Measurements from ENCODE around the gene PRIMPOL. TPM values are rescaled to one million over a fixed set of nuclear protein-coding genes. Genes with fewer than 3 reads are reported as not detected.

PRIMPOL gene
- total RNA-seq, 1 donor from 2014 or later = 12.8 TPM

DNA sequence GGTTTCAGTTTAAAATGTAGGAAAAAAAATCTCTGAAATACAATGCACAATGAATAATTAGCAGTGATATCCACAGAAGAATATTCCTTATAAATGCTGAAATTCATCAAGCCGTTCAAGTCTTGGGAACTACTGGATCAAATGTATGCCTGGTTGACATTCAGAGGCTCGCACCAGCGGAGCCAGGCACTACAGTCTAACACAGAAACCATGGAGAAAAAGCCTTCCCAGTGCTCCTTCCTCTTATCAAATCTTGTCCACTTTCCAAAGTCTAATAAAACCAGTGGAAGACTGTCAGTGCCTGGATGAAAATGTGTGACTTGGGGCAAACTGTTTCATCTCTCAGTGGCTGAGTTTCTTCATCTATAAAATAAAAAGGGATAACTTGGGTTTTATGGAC is 48.4 kb downstream of the PRIMPOL start:
- DNase-seq = no peak
- Mint-ChIP-seq H3K9me3 (ENCODE audit: unreplicated experiment) (peaks cover 2% of the 10 kb centered on the region), H3K36me3 (ENCODE audit: unreplicated experiment) (no peaks in the 10 kb centered on the region), H3K4me1 (ENCODE audit: low read depth, unreplicated experiment) (no peaks in the 10 kb centered on the region), H3K27ac (ENCODE audit: unreplicated experiment) (peak overlapping the region; percentile 64), H3K4me3 (ENCODE audit: unreplicated experiment) (no peak overlapping the region), H3K27me3 (ENCODE audit: unreplicated experiment) (no peaks in the 10 kb centered on the region)
- TF ChIP-seq, protein P1, sequence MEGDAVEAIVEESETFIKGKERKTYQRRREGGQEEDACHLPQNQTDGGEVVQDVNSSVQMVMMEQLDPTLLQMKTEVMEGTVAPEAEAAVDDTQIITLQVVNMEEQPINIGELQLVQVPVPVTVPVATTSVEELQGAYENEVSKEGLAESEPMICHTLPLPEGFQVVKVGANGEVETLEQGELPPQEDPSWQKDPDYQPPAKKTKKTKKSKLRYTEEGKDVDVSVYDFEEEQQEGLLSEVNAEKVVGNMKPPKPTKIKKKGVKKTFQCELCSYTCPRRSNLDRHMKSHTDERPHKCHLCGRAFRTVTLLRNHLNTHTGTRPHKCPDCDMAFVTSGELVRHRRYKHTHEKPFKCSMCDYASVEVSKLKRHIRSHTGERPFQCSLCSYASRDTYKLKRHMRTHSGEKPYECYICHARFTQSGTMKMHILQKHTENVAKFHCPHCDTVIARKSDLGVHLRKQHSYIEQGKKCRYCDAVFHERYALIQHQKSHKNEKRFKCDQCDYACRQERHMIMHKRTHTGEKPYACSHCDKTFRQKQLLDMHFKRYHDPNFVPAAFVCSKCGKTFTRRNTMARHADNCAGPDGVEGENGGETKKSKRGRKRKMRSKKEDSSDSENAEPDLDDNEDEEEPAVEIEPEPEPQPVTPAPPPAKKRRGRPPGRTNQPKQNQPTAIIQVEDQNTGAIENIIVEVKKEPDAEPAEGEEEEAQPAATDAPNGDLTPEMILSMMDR (IDR thresholded peaks at IDR 0.05; ENCODE audit: partially characterized antibody, unreplicated experiment) = no peak

DNA sequence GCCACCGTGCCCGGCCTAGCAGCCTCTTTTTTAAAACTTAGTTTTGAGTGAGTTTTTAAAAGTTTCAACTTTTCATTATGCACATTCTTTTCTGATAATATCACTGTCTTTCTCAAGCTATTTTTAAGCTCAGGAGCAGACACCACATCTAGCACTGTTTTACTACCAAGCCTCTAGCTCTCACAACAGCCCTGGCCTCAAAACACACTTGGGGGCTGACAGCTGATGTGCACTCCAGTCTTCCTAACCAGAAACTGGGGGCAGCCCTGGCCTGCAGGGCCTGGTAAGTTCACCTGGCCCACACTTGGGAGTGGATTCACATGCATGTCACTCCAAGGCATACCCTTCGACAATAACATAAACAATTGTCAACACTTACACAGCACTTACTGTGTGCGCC is 50.4 kb downstream of the PRIMPOL start:
- TF ChIP-seq, protein P1 (IDR thresholded peaks at IDR 0.05; ENCODE audit: partially characterized antibody, unreplicated experiment) = no peak
- H3K27ac Mint-ChIP-seq (ENCODE audit: unreplicated experiment) = no peak overlapping the region

GRCh38 chr4:184702114-184702513 is 52.6 kb downstream of the PRIMPOL start:
- no peak for DNase-seq
- TF ChIP-seq, protein P1 (IDR thresholded peaks at IDR 0.05; ENCODE audit: partially characterized antibody, unreplicated experiment) = no peak
- Mint-ChIP-seq H3K36me3 (ENCODE audit: unreplicated experiment) (no peaks in the 10 kb centered on the region), H3K4me1 (ENCODE audit: low read depth, unreplicated experiment) (no peaks in the 10 kb centered on the region), H3K27ac (ENCODE audit: unreplicated experiment) (no peak overlapping the region), H3K27me3 (ENCODE audit: unreplicated experiment) (no peaks in the 10 kb centered on the region), H3K4me3 (ENCODE audit: unreplicated experiment) (no peak overlapping the region), H3K9me3 (ENCODE audit: unreplicated experiment) (no peaks in the 10 kb centered on the region)

More for the DNA sequence above, 50.4 kb downstream of the PRIMPOL start:
- no peaks in the 10 kb centered on the region for H3K4me1 Mint-ChIP-seq (ENCODE audit: low read depth, unreplicated experiment)
- peaks cover 2% of the 10 kb centered on the region for H3K9me3 Mint-ChIP-seq (ENCODE audit: unreplicated experiment)
- no peak overlapping the region for H3K4me3 Mint-ChIP-seq (ENCODE audit: unreplicated experiment)
- H3K27me3 Mint-ChIP-seq (ENCODE audit: unreplicated experiment) = no peaks in the 10 kb centered on the region
- no peaks in the 10 kb centered on the region for H3K36me3 Mint-ChIP-seq (ENCODE audit: unreplicated experiment)
- no peak for DNase-seq

- no peak for DNase-seq
- TF ChIP-seq, protein P1 (IDR thresholded peaks at IDR 0.05; ENCODE audit: partially characterized antibody, unreplicated experiment) = no peak
- H3K4me1 Mint-ChIP-seq (ENCODE audit: low read depth, unreplicated experiment) = no peaks in the 10 kb centered on the region
- no peaks in the 10 kb centered on the region for H3K9me3 Mint-ChIP-seq (ENCODE audit: unreplicated experiment)
- no peaks in the 10 kb centered on the region for H3K36me3 Mint-ChIP-seq (ENCODE audit: unreplicated experiment)
- H3K27ac Mint-ChIP-seq (ENCODE audit: unreplicated experiment) = no peak overlapping the region
- H3K27me3 Mint-ChIP-seq (ENCODE audit: unreplicated experiment) = no peaks in the 10 kb centered on the region
- no peak overlapping the region for H3K4me3 Mint-ChIP-seq (ENCODE audit: unreplicated experiment)
Observed at GRCh38 chr4:184705692-184706091, 56.2 kb downstream of the PRIMPOL start.

DNA sequence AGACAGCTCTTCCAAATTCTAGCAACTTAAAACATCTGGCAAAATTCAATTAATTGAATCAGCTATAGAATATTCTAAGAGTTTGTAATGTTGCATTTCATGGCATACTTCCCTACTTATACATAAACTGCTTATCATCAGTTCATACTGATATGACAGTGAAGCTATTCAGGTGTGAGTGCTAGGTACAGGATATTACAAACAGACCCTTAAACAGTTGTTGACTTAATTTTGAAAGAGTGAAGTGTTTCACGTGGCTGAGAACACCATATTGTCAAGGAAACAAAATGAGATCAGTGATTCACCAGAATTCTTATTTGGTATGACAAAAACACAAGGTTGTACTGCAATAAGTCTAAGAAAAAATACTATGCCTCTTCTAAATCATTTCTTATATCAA is 56.9 kb downstream of the PRIMPOL start:
- Mint-ChIP-seq H3K4me1 (ENCODE audit: low read depth, unreplicated experiment) (no peaks in the 10 kb centered on the region), H3K27ac (ENCODE audit: unreplicated experiment) (no peak overlapping the region), H3K4me3 (ENCODE audit: unreplicated experiment) (no peak overlapping the region), H3K9me3 (ENCODE audit: unreplicated experiment) (no peaks in the 10 kb centered on the region), H3K27me3 (ENCODE audit: unreplicated experiment) (no peaks in the 10 kb centered on the region), H3K36me3 (ENCODE audit: unreplicated experiment) (no peaks in the 10 kb centered on the region)
- DNase-seq = no peak
- TF ChIP-seq, protein P1 (IDR thresholded peaks at IDR 0.05; ENCODE audit: partially characterized antibody, unreplicated experiment) = no peak

All from glutamatergic neuron (in vitro differentiated cells).